GM04503 (cell line): ENCODE data around the gene CDH4.

Experiments used
- DNase-seq: peaks from one replicate; pipeline ENCODE4 v3.0.0-alpha.2; 2012; ENCODE audit warnings: low read depth

CDH4 gene

DNA sequence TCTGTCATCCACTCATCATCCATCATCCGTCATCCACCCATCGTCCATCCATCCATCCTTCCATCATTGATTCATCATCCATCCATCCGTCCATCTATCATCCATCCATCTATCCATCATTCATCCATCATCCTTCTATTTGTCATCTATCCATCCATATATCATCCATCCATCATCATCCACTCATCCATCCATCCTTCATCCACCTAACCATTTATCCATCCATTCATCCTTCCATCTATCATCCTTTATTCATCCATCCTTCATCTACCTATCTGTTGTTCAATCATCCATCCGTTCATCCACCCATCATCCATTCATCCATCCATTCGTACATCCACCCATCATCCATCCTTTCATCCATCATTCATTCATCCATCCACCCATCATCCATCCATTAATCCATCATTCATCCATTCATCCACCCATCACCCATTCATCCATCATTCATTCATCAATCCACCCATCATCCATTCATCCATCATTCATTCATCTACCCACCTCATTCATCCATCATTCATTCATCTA lies 266.4 kb downstream of the CDH4 start:
- DNase-seq = no peak

DNA sequence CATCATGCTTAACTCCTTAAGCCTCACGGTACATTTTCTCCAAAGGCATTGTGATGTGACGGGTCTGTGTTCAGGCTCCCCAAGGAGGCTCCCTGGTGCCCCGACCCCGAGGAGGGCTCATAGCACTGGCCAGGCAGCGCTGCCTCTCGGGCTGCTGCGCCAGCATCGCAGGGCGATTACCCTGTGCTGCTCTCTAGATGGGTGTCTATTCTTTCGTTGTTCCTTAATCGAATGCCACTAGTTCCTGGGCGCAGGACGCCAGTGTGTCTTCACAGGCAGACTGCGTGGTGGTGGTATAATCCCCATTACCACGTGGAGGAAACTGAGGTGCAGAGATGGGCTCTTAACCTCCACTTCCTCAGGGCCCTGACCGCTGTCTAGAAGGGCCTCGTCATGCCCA lies 267.4 kb downstream of the CDH4 start:
- DNase-seq = no peak

- no peak for DNase-seq
Observed at GRCh38 chr20:61520076-61520892, 268.2 kb downstream of the CDH4 start.

DNA sequence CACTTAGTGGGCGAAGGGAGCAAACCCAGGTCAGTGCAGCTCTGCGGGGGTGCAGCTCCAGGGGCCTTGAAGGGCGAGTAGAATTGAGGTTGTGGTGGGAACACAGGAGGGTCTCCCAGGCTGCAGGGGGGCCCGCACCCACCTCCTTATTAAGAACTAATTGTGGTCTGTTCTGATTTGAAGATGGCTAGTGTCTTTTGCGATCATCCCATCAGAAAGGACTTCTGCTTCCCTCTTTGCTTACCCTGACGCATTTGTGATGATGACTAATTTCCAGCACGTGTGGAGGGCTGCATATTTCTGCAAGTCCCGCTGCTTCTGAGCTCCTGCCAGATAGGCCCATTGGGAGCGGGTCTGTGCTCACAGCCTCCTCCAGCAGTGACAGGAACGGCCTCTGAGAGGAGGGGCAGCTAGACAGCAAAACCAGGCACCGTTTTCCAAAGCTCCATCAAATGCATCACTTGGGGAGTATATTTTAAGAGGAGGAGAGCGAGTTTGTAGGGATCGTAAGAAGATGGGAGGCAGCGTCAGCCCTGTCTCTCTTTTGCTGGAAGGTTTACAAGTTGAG lies 268.9 kb downstream of the CDH4 start:
- peak; percentile 46 for DNase-seq

- no peak for DNase-seq
Observed at GRCh38 chr20:61521687-61522420, 269.8 kb downstream of the CDH4 start.

DNA sequence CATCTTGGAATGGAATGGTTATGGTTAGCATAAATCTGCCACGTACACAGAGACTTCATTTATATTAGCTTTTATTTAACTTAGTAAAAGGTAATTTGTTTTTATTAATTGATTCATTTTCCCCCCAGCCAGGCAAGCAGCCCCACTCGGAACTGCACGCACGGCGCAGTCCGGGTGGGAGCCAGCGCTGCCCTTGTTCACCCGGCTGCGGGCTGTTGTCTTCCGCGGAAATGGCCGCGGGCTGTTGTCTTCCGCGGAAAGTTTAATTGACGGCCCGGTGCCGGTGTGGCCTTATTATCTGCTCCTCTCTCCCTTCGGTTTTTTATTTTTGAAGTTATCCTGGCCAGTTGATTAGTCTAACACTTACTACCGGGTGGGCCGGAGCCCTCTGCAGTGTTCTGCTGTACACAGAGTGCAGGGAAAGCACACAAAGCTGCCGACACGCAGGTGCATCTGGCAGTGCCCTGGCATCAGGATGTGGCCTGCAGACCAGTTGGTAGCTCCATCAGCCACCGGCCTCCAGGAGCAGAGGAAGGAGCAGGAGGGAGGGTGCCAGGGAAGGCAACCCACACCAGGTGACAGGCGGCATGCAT lies 270.5 kb downstream of the CDH4 start:
- no peak for DNase-seq

DNA sequence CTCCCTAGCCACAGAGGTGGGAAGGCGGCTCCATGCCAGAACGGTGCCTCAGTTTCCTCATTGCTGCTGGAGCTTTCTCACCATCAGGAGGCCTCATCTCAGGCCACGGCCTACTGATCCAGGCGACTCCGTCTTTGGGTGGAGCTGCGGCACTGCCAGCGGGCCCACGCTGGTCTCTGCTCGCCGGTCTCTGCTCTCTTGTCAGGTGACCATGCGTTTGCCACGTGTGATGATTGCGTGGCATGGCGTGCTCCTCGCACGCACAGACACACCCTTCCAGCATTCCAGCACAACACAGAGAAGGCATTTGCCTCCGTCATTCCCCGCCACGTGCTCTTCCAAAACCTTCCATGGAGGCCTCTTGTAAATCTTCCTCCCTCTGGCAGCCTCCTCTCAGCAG lies 271.1 kb downstream of the CDH4 start:
- no peak for DNase-seq

- DNase-seq = no peak
Observed at GRCh38 chr20:61524951-61525666, 273.0 kb downstream of the CDH4 start.

- DNase-seq = no peak
Observed at GRCh38 chr20:61525781-61526431, 273.8 kb downstream of the CDH4 start.

DNA sequence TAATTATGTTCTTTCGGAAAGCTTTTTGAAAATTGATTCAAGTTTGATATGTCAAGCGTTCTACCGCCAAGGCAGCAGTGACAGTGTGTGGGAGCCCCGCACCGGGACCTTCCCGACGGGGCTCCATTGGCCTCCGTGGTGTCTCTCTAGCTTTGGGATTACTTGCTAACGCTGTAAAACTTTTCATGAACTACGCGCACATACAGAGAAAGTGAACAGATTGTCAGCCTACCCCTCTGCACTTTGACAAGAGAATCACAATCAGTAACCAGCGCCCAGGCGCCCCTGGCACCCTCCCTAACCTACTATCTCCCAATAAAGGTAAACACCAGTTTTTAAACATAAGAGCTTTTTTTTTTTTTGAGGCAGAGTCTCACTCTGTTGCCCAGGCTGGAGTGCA lies 274.8 kb downstream of the CDH4 start:
- DNase-seq = no peak

GRCh38 chr20:61527626-61528025 lies 275.6 kb downstream of the CDH4 start:
- DNase-seq = no peak

DNA sequence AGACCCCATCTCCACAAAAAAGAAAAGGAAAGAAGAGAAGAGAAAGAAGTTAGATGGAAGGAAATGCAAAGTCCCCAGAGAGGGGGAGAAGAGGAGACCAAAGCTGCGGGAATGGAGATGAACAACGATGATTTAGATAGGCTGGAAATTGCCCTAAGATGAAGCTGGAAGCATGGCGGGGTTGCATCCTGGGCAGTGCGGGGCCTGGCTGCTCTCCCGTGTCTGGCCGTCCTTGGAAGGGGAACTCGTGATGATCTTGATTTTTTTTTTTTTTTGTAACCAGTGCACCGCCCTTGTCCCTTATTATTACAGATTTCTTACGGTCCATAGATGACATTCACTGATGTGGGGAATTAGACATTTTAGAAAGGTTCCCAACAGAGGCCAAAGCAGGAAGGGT lies 276.5 kb downstream of the CDH4 start:
- DNase-seq = no peak

DNA sequence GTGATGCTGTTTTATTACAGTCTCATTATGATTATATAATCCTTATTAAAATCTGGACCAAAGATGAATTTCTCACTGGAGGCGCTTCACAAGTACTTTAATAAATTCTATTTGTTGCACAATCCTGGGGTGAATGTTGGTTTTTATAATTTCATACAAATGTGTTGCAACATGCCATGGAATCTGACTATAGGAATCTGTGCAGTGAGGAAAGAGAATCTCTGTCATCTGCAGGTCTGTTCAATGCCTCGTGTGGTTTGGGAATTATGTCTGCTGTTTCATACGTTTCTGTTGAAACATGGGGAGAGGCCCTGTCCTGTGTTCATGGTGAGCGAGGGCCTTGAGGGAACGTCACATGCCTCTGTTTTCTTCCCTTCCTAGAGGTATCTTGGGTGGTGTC lies 277.3 kb downstream of the CDH4 start:
- DNase-seq = no peak

DNA sequence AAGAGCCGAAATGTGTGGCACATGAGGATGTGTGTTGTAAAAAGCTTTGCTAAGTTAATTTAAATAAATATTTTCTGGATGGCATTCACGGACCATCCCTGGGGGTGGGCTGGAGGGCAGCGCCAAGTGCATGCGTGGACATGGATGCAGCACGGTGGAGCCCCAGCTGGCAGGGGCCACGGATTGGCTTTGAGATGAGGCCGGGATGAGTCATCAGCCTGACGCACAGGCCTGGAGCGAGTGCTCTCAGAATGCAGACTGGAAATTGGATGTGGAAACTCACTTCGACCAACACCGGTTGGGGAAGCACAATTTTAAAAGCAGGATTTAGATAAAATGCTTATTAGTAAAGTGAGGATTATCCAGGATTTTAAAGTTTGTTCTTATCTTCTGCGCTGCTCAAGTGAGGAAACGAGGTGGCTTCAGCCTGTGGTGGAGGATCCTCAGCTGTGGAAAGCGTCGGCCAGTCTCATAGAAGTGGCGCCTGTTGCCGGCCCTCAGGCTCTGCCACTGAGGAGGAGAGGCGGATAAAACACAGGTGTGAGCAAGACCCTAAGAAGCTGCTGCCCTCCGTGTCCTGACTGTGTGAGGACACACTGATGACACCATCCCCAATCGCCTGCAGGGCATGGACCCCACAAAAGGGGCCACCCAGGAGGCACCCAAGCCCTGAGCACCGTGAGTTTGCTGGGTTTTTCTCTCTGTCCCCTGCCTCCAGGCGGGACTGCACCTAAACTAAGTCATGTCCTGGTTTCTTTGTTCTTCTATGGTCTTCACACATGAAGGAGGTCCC lies 279.7 kb downstream of the CDH4 start:
- DNase-seq = no peak

DNA sequence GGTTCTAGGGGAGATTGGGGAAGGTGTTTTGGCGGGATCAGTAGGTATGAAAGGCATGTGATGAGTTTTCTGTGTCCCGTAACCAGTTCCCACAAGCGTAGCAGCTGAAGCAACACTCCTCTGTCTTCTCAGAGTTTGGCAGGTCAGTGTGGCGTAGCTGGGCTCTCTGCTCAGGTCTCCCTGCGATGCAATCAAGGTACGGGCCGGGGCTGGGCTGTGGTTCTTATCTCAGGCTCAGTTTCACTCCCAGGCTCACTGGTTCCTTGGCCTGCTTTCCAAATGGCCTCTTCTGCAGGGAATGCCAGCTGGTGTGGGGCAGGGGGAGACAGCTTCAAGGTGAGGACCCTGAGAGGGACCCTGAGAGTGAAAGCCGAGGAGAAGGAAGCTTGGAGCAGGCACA lies 280.7 kb downstream of the CDH4 start:
- DNase-seq = no peak

GRCh38 chr20:61533231-61533631 lies 281.2 kb downstream of the CDH4 start:
- no peak for DNase-seq

- no peak for DNase-seq
Observed at GRCh38 chr20:61534346-61534745, 282.3 kb downstream of the CDH4 start.

GRCh38 chr20:61535091-61535490 lies 283.0 kb downstream of the CDH4 start:
- DNase-seq = no peak

GRCh38 chr20:61535536-61535935 lies 283.5 kb downstream of the CDH4 start:
- no peak for DNase-seq

- no peak for DNase-seq
Observed at GRCh38 chr20:61535956-61536355, 283.9 kb downstream of the CDH4 start.

- no peak for DNase-seq
Observed at GRCh38 chr20:61536671-61537070, 284.6 kb downstream of the CDH4 start.
